ENCODE measurements around the gene CPA1.

CPA1 gene

DNA sequence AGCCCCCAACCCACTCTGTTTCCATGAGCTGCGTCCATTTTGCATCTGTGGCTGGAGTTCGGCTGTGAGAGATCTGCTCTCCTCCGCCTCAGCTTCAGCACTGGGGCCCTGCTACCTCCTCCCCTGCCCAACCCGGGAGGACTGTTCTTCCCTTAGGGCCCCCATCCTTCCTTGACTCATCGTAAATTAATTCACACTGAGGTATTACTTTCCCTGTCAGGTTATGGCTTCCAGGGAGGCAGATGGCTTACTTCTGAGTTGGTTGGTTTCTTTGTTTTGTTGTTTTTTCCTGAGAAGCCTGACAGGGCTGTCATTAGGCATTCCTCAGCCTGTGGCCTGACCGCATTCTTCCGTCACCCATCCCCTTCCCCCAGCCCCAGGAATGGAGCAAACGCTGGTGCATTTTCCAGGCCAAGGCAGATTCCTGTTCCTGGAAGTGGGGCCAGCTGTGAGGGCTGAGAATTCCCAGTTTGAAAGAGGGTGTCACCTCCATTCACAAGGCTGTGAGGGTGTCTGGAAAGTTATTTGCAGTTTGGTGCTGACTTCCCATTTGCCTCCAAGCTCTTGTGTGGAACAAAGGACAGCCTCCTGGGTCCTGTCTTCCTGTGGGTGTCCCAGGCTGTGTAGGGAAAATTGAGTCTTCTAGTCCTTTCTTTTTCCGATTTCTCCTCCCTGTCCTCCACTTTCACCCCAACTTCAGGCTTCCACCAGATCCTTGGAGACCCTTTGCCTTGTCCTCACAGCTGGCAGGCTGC, 24.0 kb upstream of the CPA1 start:
- no peak for DNase-seq

DNA sequence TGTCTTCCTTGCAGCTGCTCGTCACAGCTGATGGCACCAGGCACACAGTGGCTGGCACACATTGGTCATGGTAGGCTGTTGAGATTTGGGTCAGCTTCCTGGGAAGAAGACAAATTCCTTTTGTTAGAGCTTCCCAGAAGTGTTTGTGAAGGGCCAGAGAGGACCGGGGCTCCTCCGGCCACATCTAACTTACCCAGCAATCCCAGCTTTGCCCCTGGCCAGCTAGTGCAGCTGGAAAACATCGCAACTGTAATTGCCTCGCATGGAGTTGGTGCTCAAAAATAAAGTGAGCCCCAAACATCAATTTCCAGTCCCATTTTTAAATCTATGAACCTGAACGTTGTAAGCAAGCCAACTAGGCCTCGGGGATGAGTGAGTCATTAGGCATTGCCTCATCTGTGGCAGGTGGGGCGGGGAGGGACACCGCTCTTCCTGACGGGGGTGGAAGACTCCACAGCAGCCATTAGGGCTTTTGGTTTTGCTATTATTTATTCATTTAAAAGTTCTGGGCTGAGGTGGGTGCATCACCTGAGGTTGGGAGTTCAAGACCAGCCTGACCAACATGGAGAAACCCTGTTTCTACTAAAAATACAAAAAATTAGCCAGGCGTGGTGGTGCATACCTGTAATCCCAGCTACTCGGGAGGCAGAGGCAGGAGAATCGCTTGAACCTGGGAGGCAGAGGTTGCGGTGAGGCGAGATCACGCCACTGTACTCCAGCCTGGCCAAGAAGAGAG, 23.2 kb upstream of the CPA1 start:
- DNase-seq, result no peak

DNA sequence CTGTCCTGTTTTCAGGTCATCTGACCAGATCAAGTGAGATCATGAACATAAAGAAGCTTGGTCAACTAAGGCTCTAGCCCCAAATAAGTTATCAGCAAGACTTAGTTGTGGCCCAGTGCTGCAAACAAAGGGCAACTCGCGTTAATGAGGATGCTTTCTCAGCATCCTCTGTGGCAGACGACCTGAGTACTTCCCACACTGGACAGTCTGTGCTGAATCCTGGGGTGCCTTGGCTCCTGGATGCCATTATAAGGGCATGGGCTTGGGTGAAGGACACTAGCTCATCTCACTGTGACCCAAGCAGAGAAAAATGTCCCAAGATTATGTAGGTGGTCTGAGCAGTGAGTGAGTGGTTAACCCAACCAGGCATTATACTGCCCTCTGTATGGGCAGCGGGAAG, 21.8 kb upstream of the CPA1 start:
- DNase-seq, result no peak

DNA sequence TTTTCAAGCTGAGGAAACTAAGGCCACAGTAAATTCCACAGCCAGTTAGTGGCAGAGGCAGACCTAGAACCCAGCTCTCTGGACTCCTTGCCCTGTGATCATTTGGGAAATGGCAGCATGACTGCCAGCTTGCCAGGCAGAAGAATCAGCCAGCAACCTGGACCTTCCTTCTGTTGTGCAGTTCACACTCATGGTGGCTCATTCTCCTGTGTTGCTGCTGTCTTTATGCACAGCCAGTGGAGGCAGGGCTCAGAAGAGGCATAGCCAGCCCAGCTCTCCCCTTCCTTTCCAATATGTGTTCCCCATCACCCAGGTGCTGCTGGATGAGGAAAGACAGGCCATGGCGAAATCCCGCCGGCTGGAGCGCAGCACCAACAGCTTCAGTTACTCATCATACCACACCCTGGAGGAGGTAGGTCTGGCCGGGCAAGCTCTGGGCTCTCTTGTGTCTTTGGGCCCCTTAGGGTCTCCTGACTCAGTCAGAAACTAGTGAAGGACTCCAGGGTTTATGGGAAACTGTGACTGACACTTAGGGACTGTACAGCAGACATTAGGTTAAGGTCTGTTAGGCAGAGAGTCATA, 20.9 kb upstream of the CPA1 start:
- DNase-seq, result no peak

DNA sequence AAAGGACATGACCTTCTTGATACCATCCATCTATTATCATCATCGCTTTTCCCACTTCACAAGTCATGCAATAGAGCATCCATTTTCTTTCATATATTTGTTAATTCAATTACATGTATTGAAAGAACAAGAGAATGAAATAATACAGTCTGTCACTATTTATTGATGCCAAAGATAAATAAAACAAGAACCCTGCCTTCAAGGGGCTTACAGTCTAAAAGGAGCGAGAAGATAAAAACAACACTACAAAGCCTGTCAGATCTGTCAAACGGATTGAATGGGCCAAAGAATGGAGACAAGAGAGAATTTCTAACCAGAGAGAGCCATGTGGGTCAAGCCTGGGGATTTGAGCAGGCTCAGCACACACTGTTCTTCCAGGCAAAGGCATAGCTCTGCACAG, 19.8 kb upstream of the CPA1 start:
- no peak for DNase-seq

DNA sequence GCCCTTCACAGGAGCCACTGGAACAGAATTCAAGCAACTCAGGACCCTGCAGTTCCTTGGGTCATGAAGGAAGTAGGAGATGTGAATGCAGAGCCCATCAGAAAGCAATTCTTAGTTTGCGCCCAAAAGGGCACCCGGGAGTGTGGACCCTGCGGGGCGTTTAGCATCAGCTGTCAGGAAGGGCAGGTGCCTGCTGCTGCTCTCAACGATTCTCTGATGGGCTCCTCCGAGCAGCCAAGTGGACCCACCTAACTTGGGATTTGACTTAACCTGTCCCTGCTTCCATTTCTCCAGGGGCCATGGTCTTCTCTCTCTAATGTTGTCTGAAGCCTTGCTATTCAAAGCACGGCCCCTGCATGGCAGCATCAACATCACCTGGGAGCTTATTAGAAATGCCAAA, 18.6 kb upstream of the CPA1 start:
- DNase-seq, result no peak

DNA sequence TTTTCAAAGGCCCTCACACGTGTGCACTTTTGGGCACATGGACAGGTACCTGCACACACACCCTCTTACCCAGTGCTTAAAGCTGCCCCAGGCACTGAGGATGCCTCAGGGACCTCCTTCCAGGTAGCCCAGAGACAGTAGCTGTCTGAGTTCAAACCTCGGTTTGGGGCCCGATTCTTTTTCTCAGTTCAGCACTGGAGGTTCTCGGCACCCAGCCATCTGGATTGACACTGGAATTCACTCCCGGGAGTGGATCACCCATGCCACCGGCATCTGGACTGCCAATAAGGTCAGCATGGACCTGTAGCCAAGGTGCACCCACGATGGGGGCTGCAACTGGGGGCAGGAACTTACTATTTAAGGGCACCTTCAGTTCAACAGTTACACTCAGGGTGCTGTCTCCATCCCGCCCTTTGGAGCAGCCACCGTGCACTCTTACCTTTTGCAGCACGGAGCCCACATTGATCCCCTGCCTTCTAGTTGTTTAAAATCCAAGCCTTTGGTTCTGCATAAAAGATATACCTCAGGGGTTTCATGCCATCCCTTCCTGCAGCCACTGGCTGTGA, 18.0 kb upstream of the CPA1 start:
- DNase-seq, result no peak

DNA sequence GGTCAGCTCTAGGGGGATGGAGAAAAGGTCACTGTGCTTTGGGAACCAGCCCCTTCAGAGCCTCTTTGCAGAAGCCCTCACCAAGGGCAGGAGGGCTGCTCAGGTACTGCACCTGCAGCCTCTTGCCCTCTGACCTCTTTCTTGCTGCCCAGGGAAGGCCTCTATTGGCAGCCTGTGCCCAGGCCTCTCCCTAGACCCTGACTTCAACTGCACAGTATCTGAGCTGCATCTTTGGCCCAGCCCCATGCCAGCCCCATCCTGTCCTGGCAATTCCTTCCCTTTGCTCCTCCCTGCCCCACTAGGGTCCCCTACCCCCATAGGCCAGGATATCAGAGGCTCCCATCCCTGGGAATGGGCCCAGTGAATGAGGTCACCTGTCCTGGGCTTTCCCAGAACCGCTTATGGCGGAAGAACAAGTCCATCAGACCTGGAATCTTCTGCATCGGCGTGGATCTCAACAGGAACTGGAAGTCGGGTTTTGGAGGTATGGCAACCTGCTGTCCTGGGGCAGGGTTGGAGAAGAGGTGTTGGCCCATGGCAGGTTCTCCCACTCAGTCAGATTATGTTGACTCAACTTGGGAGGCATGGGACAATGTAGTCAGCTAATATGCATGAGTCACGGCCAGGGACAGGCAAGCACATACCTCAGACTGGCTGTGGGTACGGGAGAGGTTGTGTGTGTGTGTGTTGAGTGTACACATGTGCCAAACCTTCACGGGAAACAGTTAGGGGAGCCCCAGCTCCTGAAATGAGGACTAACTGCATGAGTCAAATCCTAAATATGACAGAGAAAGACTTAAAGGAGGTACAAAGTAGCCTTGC, 17.1 kb upstream of the CPA1 start:
- DNase-seq, result no peak

DNA sequence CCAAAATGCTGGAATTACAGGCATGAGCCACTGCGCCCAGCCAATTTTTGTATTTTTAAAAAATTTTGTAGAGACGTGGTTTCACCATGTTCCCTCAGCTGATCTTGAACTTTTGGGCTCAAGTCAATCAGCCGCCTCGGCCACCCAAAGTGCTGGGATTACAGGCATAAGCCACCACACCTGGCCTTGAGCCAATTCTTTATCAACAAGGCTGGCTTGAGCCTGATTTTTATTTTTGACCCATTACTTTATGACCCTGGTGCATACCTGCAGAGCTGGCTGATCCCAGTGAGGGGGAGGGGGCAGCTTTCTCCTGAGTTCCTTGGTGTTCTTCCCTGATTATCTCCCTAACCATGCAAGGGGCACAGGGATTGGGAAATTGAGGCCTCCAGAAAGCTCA, 15.8 kb upstream of the CPA1 start:
- DNase-seq, result no peak

DNA sequence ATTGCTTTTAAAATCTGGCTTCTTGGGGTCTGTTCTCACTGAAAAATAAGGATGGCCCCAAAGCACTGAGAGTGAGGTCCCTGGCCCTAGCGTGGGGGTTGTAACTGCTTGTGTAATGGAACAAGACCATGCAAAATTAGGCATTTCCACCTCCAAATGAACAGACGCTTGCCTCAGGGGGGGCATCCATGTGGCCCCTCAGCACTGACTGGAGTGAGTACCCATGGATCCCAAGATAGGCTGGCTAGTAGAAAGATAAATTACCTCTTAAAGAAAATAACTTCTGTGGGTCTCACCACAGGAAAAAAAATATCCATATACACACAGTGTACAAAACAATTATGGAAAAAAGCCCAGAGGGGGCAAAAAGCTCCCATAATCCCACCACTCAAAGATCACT, 15.2 kb upstream of the CPA1 start:
- DNase-seq, result no peak

DNA sequence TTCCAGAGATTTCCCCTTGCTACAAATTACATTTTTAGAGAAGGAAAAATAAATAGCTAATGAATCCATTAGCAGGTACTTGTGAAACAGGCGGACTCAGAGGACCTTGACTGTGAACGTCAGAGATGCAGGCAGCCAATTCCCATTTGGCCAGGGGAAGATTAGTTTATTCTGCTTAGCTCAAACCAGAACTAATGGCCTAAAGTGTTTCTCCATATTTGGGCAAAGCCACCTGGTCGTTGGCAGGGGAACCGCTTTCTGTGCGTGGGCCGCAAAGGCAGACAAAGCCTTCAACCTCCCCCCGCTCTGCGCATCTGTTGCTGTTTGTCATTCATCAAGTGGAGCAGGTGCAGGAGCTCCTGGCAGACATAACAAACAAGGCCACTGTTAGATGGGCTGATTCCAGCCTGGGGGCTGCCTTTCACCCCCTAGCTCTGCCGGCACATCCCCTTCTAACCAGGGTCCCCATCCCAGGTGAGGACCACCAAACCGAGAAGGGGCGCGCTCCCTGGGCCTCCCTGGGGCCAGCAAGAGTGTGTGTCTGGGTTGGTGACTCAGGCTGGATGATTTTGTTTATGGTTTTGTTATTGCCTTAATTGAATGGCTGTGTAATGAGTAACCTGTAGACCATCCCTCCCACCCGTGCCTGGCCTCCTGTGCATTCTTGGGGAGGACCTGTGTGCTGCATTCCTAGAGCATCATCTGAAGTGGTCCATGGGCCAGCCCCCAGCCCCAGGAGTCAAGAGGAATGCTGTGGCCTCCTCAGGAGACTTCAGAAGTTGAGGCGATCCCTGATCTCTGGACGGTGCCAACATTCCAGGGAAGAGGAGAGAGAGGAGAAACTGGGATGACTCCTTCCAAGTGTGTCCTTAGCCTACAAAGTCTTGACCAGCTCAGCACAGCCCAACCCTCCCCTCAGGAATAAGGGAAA, 14.5 kb upstream of the CPA1 start:
- peak; percentile 100 for DNase-seq

DNA sequence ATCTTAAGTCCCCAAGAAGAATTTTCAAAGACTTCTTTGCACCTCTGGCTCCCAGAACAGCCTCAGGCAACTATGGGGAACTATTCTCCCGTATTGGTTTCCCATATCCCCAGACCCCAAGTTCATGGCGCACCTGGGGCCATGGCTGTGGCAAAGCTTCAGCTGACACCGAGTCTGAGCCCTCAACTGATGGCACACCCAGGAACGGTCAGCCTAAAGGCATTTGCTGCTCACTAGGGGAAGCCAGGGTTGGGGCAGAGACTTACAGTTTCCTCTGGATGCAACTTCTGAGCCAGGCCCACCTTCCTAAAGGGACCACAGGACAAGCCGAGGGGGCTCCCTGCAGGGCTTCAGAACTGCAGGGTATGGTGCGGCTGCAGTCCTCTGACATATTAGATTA, 13.7 kb upstream of the CPA1 start:
- DNase-seq, result no peak

DNA sequence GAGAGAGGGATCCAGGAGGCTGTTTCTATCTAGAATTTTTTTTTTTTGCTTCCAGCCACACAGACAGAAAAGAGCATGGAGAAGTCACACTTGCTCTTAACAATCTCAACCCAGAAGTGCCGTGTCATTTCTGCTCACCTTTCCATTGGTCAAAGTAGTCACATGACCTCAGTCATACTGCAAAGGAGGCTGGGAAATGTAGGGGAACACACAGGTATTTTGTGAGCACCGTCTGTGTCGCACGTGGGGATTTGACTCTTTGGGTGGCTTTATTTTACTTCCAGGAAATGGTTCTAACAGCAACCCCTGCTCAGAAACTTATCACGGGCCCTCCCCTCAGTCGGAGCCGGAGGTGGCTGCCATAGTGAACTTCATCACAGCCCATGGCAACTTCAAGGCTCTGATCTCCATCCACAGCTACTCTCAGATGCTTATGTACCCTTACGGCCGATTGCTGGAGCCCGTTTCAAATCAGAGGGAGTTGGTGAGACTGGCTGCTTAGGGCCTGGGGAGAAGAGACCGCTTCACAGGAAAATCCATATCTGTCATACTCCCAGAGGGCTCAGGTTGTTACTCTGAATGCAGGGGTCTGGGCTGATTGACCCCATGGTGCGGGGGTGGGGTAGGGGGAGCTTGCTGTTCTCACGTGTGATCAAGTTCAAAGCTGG, 13.1 kb upstream of the CPA1 start:
- DNase-seq, result no peak

DNA sequence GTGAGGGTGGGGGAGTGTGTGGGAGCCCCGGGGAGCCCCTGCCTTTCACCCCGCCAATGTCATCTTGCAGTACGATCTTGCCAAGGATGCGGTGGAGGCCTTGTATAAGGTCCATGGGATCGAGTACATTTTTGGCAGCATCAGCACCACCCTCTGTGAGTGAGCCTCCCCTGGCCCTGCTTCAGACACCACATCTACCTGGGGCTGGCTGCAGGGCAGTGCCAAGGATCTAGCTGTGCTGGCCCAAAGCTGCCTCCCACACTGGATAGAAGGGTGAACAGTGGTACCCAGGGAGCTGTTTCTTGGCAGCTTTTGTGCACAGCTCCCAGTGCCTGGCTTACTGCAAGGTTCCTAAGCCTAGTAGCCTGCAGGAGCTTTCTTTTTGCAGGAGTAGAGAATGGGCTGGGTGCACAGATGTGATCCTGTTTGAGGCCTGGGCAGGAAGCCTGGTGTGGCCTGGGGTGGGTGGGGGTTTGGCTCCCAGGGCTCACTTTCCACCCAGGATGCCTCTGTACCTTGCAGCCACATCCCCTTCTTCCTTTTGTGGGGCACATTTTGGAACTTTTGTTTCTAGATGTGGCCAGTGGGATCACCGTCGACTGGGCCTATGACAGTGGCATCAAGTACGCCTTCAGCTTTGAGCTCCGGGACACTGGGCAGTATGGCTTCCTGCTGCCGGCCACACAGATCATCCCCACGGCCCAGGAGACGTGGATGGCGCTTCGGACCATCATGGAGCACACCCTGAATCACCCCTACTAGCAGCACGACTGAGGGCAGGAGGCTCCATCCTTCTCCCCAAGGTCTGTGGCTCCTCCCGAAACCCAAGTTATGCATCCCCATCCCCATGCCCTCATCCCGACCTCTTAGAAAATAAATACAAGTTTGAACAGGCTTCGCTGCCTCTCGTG, 12.2 kb upstream of the CPA1 start:
- no peak for DNase-seq

DNA sequence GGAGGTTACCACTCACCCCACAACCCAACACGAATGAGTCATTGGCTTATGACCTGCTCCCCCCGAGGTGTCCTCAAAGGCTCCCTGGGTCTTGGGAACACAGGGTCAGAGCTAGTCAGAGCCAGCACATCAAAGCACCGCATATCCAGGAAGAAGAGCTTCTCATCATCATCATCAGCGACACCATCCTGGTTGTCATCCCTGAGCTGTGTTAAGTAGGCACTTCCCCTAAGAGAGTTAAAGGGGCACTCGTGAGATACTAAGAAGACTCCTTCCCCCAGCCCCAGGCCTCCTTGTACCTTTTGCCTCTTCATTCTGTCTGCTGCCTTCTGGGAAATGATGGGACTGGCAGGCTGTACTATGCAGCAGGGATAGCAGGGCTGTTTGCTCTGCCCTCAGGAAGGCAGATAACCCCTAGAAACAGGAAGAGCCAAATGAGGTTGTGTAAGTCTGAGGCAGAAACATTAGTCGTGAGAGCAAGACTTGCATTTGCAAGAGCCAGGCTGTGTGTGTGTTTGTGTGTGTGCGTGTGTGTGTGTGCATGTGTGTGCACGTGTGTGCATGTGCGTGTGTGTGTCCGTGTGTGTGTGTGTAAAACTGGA, 11.1 kb upstream of the CPA1 start:
- DNase-seq, result no peak

DNA sequence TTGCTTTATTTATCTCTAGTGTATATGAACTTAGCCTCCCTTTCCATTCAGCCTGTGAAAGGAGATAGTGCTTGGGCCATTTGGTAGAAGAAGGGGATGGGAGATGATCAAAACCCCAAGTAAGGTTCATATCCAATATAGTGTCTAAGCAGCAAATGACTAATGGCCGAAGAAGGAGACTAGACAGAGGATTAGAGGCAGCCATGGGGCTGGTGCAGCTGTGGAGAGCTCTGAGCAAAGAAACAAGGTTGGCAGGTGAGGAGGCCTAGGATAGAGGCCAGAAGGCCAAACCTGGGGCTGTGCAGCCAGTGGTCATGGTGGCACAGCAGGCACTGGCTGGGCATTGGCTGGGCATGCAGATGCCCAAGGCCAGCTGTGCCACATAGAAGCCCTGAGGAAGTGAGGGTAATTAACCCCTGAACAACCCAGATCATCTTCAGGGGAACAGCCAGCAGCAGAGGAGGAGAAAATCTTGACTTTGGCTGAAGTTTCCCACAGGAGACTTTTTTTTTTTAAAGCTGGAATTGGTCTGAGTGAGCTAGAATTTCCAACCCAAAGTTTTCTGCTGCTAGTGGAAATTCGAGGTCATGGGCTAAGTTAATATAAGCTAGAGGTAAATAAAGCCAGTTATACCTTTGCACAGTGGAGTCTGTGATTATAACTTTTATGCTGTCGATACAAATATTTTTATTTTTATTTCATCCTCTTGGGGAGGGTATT, 10.3 kb upstream of the CPA1 start:
- DNase-seq, result no peak

DNA sequence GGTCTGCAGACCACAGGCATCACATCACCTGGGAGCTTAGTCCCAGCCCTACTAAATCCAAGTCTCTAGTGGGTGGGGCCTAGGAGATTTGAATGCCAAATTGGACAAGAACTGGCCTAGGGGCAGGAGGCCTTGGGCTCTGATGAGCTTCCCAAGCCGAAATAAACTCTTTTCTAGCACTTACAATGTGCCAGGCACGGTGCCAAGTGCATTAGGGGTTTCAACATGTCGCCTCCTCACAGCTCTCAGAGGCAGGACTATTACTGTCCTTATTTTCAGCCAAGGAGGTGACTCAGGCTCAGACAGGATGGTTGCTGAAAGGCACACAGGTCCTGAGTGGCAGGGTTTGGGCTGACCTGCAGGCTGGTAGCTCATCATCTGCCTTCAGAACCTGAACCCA, 9.2 kb upstream of the CPA1 start:
- no peak for DNase-seq

DNA sequence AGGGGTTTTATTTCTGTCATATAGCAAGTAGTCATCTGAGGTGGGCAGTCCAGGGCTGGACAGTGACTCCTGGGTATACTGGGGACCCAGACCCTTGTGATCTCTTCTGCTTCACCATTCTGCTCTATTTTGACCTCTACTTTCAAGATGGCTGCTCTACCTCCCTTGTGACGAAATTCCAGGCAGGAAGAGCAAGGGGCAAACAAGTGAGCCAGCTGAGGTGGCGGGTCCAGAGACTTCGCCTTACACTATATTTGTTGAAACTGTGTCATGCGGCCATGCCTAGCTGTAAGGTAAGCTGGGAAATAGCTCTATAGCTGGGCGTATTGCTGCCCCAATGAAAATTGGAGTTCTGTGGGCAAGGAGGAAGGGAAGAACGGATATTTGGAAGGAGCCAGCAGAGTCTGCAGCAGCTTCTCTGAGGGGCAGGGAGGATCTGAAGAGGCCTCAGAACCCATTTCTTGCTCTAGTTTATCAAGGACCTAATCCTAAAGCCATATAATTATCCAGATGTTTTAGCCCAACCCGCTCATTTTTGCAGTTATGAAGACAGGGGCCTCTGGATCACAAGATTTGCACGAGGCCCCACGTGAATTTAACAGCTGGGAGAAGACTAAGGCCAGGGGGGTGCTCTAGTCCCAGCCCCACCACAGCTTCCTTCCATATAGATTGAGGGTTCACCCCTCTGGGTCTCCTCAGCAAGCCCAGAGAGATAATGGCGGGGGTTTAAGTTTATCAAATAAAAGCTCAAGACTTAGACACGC, 7.7 kb upstream of the CPA1 start:
- no peak for DNase-seq
